Stimulated activated naive B cell treated with anti-CD40 and anti-IgM and Interleukin-4, amounts not matched to agents 10 μg/mL and 1 μg/mL and 100 μg/mL, for 72 hours (primary cell): ENCODE data around the gene N4BP3.
"Not testable (repeated sequence)": the region's sequence is repeated elsewhere in the genome, so short reads cannot be mapped to it uniquely, and the experiment has no call there.

Source experiments
- ATAC-seq, 2 donors: fragments of 150-1000 bp; cut with Tn5 transposase; replicated peaks; 2 replicates each; pipeline ENCODE4 v1.10.0; 2021; ENCODE audit warnings: moderate library complexity in 1 of 2
- DNase-seq: peaks from one replicate; pipeline ENCODE4 v3.0.0; 2021
- H3K27ac Mint-ChIP-seq: one replicate; pipeline ENCODE4 v1.8.0; 2022; ENCODE audit warnings: mild to moderate bottlenecking, mixed read lengths
- H3K27me3 Mint-ChIP-seq, 2 donors: one replicate each; pipeline ENCODE4 v1.8.0; 2022; ENCODE audit warnings: mixed read lengths in 2 of 2
- H3K36me3 Mint-ChIP-seq, 2 donors: one replicate each; pipeline ENCODE4 v1.8.0; 2022; ENCODE audit warnings: mixed read lengths in 2 of 2, mild to moderate bottlenecking in 1 of 2
- H3K4me1 Mint-ChIP-seq, 2 donors: one replicate each; pipeline ENCODE4 v1.8.0; 2022; ENCODE audit warnings: mixed read lengths in 2 of 2, mild to moderate bottlenecking in 1 of 2
- H3K4me3 Mint-ChIP-seq, 2 donors: one replicate each; pipeline ENCODE4 v1.8.0; 2022; ENCODE audit warnings: mild to moderate bottlenecking in 2 of 2, mixed read lengths in 2 of 2, moderate library complexity in 1 of 2
- H3K9me3 Mint-ChIP-seq, 2 donors: one replicate each; pipeline ENCODE4 v1.8.0; 2022; ENCODE audit warnings: mixed read lengths in 2 of 2, mild to moderate bottlenecking in 1 of 2

The N4BP3 gene

DNA sequence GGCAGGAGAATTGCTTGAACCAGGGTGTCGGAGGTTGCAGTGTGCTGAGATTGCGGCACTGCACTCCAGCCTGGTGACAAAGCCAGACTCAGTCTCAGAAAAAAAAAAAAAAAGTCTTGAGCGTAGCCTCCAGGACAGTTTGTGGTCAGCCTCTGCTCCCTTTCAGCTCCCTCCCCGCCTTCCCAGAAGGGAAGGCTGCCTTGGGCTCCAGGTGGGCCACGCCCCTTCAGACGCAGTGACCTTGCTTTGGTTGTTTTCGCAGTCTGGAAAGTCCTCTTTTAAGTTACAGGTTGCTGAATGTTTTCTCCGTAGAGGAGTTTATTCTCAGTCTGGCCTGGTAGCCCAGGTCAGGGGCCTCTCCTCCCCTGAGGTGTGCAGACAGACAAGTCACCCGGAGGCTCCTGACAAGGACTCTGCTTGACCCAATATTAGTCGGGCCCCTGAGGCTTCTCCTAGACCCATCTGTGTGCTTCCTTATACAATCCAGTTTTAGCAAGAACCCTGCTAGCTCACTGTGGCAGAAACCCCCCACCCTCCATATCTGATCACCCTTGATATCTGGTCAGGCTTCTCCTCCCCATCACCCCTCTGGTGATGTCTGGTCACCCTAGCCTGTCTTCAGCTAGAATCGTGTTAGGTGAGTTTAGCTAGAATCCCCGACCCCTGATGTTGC lies 31.6 kb upstream of the N4BP3 start:
- Mint-ChIP-seq H3K36me3 (no peaks in the 10 kb centered on the region), H3K9me3 (no peaks in the 10 kb centered on the region), H3K27ac (peak overlapping the region; percentile 7), H3K4me1 (no peaks in the 10 kb centered on the region), H3K4me3 (no peak overlapping the region), H3K27me3 (peaks cover 5 to 14% of the 10 kb centered on the region in 2 donors)
- ATAC-seq: no peak
- no peak for DNase-seq

DNA sequence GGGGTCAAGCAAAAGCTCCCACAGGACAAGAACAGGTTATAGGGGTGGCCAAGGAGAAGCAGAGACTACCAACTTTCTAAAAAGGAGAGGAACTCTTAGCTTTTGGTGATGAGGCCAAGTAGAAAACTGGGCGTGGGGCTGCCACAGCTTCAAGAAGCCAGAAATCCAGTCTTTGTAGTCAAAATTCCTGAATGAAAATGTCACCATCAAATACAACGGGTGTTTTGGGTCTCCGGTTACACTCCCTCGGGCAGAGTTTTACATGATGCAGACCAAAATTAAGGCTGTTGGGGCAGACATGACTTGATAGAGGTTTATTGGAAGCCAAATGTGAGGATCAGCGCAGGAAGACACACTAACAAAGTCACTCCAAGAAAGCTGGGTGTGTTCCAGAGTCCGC lies 29.4 kb upstream of the N4BP3 start:
- ATAC-seq (no peak), DNase-seq (no peak)
- peaks cover 12 to 21% of the 10 kb centered on the region in 2 donors for H3K27me3 Mint-ChIP-seq
- H3K4me3 Mint-ChIP-seq: no peak overlapping the region
- H3K27ac Mint-ChIP-seq: no peak overlapping the region
- H3K4me1 Mint-ChIP-seq: peaks cover 0 to 1% of the 10 kb centered on the region in 2 donors
- H3K36me3 Mint-ChIP-seq: no peaks in the 10 kb centered on the region
- no peaks in the 10 kb centered on the region for H3K9me3 Mint-ChIP-seq

DNA sequence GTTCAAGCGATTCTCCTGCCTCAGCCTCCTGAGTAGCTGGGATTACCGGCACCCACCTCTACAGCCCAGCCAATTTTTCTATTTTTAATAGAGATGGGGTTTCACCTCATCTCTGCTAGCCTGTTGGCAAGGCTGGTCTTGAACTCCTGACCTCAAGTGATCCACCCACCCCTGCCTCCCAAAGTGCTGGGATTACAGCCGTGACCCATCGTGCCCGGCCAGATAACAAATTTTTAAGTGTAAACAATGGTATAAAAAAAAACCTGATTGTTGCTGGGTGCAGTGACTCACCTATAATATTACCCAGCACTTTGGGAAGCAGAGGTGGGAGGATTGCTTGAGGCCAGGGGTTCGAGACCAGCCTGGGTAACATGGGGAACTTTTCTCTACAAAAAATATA lies 28.0 kb upstream of the N4BP3 start:
- Mint-ChIP-seq H3K4me3 (no peak overlapping the region), H3K36me3 (no peaks in the 10 kb centered on the region), H3K27ac (no peak overlapping the region), H3K4me1 (peaks cover under 1 to 1% of the 10 kb centered on the region in 2 donors), H3K9me3 (no peaks in the 10 kb centered on the region), H3K27me3 (peaks cover 12 to 26% of the 10 kb centered on the region in 2 donors)
- ATAC-seq (no peak), DNase-seq (no peak)

DNA sequence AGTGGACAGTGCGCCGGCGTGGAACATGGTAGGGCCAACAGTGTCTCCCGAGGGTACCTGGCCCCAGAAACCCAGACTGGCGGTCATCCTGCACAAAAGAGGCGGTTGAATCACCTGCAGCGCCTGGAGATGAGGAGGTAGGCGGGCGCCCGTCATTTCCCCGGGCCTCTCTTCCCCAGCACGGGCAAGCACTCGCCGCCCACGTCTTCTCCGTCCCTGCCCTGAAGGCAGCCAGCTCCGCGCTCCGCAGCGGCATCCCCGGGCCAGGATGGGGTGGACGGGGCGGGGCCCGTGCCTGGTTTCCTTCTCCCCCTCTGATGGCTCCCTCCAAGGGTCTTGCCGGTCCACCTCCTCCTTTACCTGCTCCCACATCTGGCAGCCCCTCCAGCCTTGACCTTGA lies 27.1 kb upstream of the N4BP3 start:
- peaks cover 12 to 22% of the 10 kb centered on the region in 2 donors for H3K27me3 Mint-ChIP-seq
- H3K4me3 Mint-ChIP-seq: peak overlapping the region in 1 of 2 donors; percentile 29
- no peak for DNase-seq
- ATAC-seq: no peak
- H3K36me3 Mint-ChIP-seq: peaks cover 0 to 2% of the 10 kb centered on the region in 2 donors
- peaks cover 5 to 10% of the 10 kb centered on the region in 2 donors for H3K4me1 Mint-ChIP-seq
- H3K27ac Mint-ChIP-seq: no peak overlapping the region
- peaks cover 1 to 2% of the 10 kb centered on the region in 2 donors for H3K9me3 Mint-ChIP-seq

DNA sequence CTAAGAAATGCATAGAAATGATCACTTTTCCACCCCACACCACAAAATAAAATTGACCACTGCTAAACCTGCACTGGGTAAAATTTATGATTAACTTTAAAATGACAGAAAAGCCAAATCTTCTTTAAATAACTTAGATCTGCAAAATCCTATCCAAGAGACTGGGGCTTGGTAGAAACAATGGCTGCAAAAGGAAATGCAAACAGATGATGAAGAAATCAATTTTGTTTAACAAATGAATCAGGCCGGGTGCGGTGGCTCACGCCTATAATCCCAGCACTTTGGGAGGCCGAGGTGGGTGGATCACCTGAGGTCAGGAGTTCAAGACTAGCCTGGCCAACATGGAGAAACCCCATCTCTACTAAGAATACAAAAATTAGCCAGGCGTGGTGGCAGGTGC lies 26.1 kb upstream of the N4BP3 start:
- peaks cover 6 to 11% of the 10 kb centered on the region in 2 donors for H3K4me1 Mint-ChIP-seq
- not testable (repeated sequence) for H3K4me3 Mint-ChIP-seq, H3K9me3 Mint-ChIP-seq, H3K36me3 Mint-ChIP-seq, H3K27ac Mint-ChIP-seq, ATAC-seq, DNase-seq
- H3K27me3 Mint-ChIP-seq: peaks cover 6 to 22% of the 10 kb centered on the region in 2 donors

DNA sequence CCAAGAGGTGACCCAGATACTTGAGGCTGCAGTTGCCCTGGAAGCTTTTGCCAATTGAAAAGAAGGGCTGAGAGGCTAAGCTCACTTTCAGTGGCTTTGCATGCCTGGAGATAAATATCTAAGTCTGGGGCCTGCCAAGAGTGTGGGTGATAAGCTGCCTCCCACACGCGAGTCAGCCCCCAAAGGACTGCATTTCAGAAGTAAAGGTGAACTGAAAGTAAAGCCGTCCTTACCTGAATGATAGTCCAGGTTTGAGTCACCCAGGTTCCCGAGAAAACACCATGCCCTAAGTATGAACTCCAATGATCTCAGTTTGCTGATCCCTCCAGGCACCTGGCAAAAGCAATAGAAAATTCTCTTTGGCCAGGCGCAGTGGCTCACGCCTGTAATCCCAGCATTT lies 22.5 kb upstream of the N4BP3 start:
- peak; percentile 34 for DNase-seq
- Mint-ChIP-seq H3K36me3 (peaks cover 0 to 5% of the 10 kb centered on the region in 2 donors), H3K4me3 (no peak overlapping the region), H3K27me3 (peaks cover 6 to 11% of the 10 kb centered on the region in 2 donors), H3K9me3 (peaks cover 2 to 5% of the 10 kb centered on the region in 2 donors), H3K4me1 (peaks cover 14 to 24% of the 10 kb centered on the region in 2 donors), H3K27ac (peak overlapping the region; percentile 31)
- peak; percentile 89 to 95 for ATAC-seq

DNA sequence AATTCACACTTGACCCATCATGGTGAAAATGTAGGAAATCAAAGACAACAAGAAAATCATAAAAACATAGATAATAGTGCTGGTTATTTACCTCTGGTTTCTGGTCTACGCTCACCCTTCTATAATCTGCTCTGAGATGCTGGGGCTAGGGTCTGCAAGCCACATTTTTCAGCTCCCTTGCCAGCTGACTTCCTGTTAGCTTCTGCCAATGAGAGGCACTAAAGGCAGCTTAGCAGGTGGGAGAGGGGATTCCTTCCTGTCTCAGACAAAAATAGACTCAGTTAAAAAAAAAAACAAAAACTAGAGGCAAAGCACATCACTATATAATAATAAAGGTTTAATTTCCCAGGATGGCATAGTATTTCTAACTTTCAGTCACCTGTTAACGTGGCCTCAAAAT lies 20.2 kb upstream of the N4BP3 start:
- Mint-ChIP-seq H3K4me1 (peaks cover 14 to 24% of the 10 kb centered on the region in 2 donors), H3K9me3 (peaks cover 2 to 5% of the 10 kb centered on the region in 2 donors), H3K36me3 (peaks cover 0 to 9% of the 10 kb centered on the region in 2 donors), H3K27me3 (peaks cover 6 to 8% of the 10 kb centered on the region in 2 donors), H3K27ac (no peak overlapping the region), H3K4me3 (no peak overlapping the region)
- ATAC-seq (no peak), DNase-seq (no peak)

DNA sequence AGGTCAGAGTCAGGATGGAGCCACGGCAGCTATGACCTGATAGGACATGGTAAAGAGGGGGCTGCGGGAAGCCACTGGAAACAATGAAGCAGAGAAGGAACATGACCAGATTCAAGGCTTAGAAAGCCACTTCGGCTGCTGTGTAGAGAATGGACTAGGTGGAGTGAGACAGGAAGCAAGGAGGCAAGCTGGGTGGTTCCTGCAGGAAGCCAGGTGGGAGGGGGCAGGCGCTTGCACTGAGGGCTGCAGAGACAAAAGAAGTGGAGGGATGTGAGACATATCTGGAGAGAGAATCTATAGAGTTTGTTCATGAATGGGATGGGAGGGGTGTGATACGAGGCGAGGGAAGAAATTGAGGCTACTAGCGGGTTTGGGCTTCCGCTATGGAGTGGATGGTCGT lies 19.0 kb upstream of the N4BP3 start:
- DNase-seq (no peak), ATAC-seq (no peak)
- peaks cover 0 to 9% of the 10 kb centered on the region in 2 donors for H3K36me3 Mint-ChIP-seq
- H3K4me1 Mint-ChIP-seq: peaks cover 12 to 24% of the 10 kb centered on the region in 2 donors
- H3K4me3 Mint-ChIP-seq: no peak overlapping the region
- H3K27me3 Mint-ChIP-seq: peaks cover 0 to 2% of the 10 kb centered on the region in 2 donors
- H3K27ac Mint-ChIP-seq: no peak overlapping the region
- peaks cover 2 to 5% of the 10 kb centered on the region in 2 donors for H3K9me3 Mint-ChIP-seq

DNA sequence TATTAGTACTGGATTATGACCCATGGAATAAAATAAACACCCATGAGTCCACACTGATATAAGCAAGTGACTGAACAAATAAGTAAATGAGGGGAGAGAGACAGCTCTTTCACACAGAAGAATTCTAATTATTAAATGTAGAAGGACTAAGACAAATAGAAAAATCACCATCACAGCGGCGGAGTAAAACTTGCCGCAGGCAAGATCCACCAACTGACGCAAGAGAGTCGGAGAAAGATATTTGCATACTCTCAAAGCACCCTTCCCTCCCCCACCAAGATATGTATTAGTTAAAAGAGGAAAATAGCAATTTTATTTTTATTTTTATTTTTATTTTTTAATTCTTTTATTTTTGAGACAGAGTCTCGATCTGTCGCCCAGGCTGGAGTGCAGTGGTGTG lies 14.6 kb upstream of the N4BP3 start:
- Mint-ChIP-seq H3K9me3 (no peaks in the 10 kb centered on the region), H3K36me3 (peaks cover 0 to 4% of the 10 kb centered on the region in 2 donors), H3K27ac (no peak overlapping the region), H3K4me3 (no peak overlapping the region), H3K27me3 (no peaks in the 10 kb centered on the region), H3K4me1 (peaks cover 8% of the 10 kb centered on the region in 2 donors)
- ATAC-seq: no peak
- DNase-seq: no peak

DNA sequence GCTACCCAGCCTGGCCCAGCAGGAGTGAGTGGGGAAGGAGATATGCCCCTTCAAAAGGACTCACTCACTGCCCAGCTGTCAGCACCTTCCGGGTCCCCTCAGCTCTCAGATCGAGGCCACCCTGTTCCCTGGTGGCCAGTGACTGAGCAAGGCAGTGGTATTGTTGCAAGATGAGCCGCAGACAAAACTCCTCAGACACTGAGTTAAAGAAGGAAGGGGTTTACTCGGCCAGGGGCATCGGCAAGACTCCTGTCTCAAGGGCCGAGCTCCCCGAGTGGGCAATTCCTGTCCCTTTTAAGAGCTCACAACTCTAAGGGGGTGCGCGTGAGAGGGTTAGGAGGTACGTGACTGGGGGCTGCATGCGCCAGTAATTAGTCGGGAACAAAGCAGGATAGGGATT lies 9.7 kb upstream of the N4BP3 start:
- no peaks in the 10 kb centered on the region for H3K36me3 Mint-ChIP-seq
- H3K4me1 Mint-ChIP-seq: peaks cover 30 to 32% of the 10 kb centered on the region in 2 donors
- no peaks in the 10 kb centered on the region for H3K9me3 Mint-ChIP-seq
- no peaks in the 10 kb centered on the region for H3K27me3 Mint-ChIP-seq
- H3K27ac Mint-ChIP-seq: no peak overlapping the region
- H3K4me3 Mint-ChIP-seq: no peak overlapping the region
- DNase-seq (no peak), ATAC-seq (no peak)

DNA sequence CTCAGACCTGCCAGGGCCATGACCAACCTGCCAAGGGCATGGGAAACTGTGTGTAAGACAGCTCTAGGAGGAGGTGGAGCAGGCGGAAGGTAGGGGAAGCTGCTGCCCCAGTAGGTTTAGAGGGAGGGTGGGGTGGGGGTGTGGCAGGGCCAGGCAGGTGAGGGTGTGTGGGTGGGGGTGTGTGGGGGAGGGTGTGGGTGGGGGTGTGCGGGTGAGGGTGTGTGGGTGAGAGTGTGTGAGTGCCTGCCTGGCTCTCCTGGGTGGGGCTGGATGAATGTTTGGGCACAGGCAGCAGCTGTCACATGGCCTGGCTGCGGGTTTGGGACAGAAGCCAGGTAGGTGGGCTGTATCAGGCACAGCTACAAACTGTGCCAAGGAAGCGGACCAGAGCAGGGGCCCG lies 8.8 kb upstream of the N4BP3 start:
- DNase-seq: no peak
- Mint-ChIP-seq H3K27me3 (no peaks in the 10 kb centered on the region), H3K36me3 (no peaks in the 10 kb centered on the region), H3K4me1 (peaks cover 35 to 41% of the 10 kb centered on the region in 2 donors), H3K4me3 (no peak overlapping the region), H3K27ac (peak overlapping the region; percentile 25), H3K9me3 (no peaks in the 10 kb centered on the region)
- no peak for ATAC-seq

DNA sequence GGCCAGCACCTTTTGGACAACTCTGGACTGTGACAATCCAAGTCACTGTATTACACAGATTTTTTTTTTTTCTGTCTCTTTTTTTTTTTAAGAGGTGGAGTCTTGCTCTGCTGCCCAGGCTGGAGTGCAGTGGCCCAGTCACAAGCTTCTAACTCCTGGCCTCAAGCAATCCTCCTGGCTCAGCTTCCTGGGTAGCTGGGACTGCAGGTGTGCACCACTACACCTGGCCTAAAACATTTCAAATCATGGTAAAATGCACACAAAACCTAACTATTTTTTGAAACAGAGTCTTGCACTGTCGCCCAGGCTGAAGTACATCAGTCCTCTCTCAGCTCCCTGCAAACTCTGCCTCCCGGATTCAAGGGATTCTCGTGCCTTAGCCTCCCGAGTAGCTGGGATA lies 7.2 kb upstream of the N4BP3 start:
- ATAC-seq: no peak
- H3K4me3 Mint-ChIP-seq: no peak overlapping the region
- peaks cover 40 to 47% of the 10 kb centered on the region in 2 donors for H3K4me1 Mint-ChIP-seq
- no peaks in the 10 kb centered on the region for H3K36me3 Mint-ChIP-seq
- no peaks in the 10 kb centered on the region for H3K9me3 Mint-ChIP-seq
- DNase-seq: no peak
- no peaks in the 10 kb centered on the region for H3K27me3 Mint-ChIP-seq
- no peak overlapping the region for H3K27ac Mint-ChIP-seq

DNA sequence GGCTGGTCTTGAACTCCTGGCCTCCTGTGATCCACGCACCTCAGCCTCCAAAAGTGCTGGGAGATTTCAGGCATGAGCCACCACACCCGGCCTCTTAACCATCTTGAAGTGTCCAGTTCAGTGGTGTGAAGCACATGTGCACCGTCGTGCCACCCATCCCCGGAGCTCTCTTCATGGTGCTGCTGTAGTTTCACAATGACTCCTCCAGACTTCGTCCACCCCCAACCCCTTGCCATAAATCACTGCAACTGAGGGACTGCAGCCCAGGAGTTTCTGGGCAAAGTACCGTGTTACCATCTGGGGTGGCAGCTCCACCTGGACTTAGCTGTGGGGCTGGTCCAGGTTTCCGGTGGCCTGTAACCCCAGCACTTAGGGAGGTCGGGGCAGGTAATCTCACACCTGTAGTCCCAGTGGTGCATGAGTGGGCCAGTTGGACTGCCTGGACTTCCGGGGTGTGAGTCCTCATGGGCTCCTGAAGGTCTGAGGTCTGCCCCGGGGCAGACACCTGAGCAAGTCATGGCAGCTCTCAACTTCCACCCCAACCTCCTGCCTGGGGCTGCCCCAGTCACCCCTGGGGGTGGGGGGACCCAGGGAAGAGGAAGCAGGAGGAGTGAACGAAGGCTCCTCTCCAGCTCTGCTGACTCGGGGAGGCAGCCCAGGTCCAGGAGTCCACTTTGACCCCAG lies 6.6 kb upstream of the N4BP3 start:
- Mint-ChIP-seq H3K27me3 (no peaks in the 10 kb centered on the region), H3K4me3 (no peak overlapping the region), H3K9me3 (no peaks in the 10 kb centered on the region), H3K36me3 (no peaks in the 10 kb centered on the region), H3K4me1 (peaks cover 40 to 47% of the 10 kb centered on the region in 2 donors), H3K27ac (no peak overlapping the region)
- DNase-seq: no peak
- ATAC-seq: peak in 1 of 2 donors; percentile 68

DNA sequence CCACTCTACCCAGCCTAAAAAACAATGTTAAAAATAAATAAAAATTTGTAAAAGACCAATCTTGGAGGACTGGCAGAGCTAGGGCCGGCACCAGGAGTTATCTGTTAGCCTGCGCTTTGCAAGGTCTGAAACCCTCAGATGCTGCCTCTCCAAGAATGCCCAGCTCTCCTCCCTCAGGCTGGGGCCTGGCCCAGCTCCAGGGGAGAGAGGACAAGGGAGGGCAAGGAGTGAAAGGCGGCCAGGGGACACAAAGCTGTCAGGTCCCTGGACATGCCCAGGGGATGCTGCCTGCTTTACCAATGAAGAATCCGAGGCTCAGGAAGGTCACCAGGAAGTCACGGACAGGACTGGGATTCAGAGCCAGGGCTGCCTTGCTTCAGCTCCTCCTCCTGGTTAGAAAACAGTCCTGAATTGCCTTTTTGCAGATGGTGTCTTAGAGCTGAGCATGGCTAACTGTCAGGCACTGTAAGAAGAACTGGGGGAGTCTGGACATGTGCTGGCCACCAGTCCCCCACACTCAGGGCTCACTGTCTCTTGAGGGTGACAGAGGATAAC lies 5.5 kb upstream of the N4BP3 start:
- Mint-ChIP-seq H3K36me3 (no peaks in the 10 kb centered on the region), H3K27me3 (no peaks in the 10 kb centered on the region), H3K27ac (no peak overlapping the region), H3K9me3 (no peaks in the 10 kb centered on the region), H3K4me3 (no peak overlapping the region), H3K4me1 (peaks cover 42 to 50% of the 10 kb centered on the region in 2 donors)
- no peak for ATAC-seq
- no peak for DNase-seq

DNA sequence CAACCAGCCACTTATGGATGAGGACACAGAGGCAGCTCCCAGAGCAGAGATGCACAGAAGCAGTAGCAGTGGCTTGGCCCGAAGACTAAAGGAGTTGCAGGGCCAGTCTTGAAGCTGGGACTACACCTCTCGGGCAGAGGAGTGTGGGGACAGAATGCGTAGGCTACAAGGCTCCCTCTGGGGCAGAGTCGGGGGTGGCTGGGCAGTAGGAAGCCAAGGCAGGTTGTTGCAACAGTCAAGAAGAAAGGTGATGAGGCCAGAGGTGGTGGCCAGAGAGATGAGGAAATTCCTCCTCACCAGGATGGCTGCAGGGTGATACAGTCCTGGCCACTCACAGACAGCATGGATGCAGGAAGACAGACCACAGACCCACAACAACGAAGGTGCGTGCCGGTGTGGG lies 4.9 kb upstream of the N4BP3 start:
- DNase-seq (no peak), ATAC-seq (no peak)
- Mint-ChIP-seq H3K9me3 (no peaks in the 10 kb centered on the region), H3K4me1 (peaks cover 44 to 53% of the 10 kb centered on the region in 2 donors), H3K27me3 (no peaks in the 10 kb centered on the region), H3K36me3 (no peaks in the 10 kb centered on the region), H3K27ac (no peak overlapping the region), H3K4me3 (peak overlapping the region in 1 of 2 donors; percentile 11)
